Activated CD8-positive, alpha-beta memory T cell treated with anti-CD3 and anti-CD28 coated beads for 1 hour (primary cell): ENCODE results near the gene WDR44.
"Not testable (repeated sequence)": the region's sequence is repeated elsewhere in the genome, so short reads cannot be mapped to it uniquely, and the experiment has no call there.

ENCODE experiments used
- DNase-seq, 2 donors: peaks; one replicate each; pipeline ENCODE4 v3.0.0-alpha.2; 2020; ENCODE audit warnings: low read depth in 1 of 2; ENCODE audit errors: extremely low read depth in 1 of 2

The WDR44 gene, protein sequence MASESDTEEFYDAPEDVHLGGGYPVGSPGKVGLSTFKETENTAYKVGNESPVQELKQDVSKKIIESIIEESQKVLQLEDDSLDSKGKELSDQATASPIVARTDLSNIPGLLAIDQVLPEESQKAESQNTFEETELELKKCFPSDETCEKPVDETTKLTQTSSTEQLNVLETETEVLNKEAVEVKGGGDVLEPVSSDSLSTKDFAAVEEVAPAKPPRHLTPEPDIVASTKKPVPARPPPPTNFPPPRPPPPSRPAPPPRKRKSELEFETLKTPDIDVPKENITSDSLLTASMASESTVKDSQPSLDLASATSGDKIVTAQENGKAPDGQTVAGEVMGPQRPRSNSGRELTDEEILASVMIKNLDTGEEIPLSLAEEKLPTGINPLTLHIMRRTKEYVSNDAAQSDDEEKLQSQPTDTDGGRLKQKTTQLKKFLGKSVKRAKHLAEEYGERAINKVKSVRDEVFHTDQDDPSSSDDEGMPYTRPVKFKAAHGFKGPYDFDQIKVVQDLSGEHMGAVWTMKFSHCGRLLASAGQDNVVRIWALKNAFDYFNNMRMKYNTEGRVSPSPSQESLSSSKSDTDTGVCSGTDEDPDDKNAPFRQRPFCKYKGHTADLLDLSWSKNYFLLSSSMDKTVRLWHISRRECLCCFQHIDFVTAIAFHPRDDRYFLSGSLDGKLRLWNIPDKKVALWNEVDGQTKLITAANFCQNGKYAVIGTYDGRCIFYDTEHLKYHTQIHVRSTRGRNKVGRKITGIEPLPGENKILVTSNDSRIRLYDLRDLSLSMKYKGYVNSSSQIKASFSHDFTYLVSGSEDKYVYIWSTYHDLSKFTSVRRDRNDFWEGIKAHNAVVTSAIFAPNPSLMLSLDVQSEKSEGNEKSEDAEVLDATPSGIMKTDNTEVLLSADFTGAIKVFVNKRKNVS

DNA sequence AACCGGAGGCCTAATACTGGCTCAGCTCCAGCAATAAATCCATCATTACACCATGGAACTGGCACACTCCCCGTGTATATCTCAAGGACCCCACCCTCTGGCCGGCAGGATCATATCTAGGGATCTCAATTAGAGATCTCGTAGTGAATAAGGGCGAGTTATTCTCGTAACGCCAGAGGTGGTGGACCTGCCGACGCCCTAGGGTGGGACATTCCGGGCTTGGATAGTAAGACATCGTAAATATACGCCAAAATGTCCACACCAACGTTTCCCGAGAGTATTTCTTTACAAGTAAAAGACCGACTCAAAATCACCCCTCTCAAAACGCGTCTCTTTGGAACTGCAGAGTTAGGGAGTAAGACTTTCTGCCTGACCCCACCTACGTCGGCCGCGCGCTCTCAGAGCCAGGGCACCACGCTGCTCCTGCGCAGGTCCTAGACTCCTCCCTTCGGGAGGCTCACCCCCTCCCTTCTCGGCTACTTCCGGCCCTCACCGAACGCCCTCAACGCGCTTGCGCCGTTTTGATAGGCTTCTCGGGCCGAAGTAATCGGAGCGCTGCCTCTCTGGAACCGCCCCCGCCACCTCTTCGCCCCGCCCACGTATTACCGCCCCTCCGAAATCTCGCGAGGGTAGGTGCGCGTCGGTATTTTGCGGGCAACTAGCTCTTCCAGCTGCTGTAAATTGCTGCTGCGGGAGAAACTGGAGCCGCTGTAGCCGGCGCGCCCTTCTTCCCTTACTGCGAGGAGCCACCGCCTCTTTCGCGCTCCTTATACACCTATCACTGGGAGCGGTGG lies at the start of gene WDR44:
WDR44 (plus strand) TSS at position 643 of the 794 bp plus-strand sequence. CDS start 398 bp downstream, outside the sequence.
- peak; percentile 79 to 85 for DNase-seq

DNA sequence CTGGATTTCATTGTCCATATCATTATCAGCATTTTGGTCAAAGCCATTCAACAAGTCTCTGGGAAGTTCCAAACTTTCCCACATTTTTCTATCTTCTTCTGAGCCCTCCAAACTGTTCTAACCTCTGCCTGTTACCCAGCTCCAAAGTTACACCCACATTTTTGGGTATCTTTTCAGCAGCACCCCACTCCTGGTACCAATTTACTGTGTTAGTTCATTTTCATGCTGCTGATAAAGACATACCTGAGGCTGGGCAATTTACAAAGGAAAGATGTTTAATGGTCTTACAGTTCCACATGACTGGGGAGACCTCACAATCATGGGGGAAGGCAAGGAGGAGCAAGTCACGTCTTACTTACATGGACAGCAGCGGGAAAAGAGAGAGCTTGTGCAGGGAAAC lies 40.1 kb upstream of the WDR44 start:
- not testable (repeated sequence) for DNase-seq

DNA sequence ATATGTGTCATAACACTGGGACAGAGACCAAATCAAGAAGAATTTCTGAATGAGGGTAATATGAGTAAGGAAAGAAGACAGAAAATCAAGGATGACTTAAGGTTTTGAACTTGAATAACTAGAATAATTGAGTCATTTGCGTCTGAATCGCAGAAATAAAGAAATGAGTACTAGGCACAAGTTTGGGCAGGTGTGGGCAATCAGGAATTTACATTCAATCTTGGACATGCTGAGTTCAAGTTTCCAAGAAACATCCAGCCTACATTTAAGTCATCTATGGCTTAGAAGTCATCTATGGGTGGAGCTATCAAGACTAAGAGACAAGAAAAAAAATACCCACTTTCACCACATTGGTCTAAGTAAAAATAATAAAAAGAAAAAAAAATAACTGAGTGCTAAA lies 30.4 kb upstream of the WDR44 start:
- DNase-seq = no peak

DNA sequence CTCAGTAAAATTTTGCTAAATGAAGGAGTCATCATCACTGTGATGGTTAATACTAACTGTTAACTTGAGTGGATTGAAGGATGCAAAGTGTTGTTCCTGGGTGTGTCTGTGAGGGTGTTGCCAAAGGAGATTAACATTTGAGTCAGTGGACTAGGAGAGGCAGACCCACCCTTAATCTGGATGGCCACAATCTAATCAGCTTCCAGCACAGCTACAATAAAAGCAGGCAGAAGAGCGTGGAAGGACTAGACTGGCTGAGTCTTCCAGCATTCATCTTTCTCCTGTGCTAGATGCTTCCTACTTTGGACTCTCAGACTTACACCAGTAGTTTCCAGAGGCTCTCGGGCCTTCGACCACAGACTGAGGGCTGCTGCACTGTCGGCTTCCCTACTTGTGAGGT lies 21.3 kb upstream of the WDR44 start:
- DNase-seq = no peak

DNA sequence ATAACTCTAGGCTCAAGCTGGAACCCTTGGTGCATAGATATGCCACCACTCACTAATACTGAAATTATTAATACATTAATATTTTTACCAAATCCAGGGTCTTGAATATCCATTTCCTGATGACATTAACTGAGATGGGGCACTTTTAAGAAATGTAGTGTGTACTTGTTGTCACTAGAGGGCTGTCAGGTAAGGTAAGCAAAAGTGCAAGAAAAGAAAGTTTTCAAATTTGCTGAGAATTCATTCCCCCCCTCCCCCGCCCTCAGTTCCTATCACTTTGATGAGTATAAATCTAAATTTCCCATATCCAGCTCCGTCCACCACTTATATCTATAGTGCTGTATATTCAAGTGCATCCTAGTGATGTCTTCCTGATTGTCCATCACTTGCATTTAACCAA lies 20.5 kb upstream of the WDR44 start:
- no peak for DNase-seq

DNA sequence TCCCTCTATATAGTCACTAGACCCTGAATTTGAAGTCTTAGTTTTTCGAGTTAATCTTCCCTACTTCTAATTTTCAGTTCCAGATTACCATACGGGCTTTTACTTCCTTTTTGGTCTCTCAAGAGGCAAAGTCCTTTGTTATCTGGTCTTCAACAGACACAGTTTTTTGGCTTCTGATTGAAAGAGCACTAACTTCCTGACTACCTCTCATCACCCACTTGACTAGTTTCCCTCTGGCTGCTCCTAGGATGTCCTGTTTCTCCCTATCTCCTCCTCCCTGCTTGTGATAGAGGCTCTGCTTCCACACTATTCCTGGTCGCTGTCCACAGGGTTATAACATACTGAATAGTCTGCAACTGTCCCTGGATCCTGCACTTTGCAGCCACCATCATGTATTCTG lies 16.7 kb upstream of the WDR44 start:
- no peak for DNase-seq

DNA sequence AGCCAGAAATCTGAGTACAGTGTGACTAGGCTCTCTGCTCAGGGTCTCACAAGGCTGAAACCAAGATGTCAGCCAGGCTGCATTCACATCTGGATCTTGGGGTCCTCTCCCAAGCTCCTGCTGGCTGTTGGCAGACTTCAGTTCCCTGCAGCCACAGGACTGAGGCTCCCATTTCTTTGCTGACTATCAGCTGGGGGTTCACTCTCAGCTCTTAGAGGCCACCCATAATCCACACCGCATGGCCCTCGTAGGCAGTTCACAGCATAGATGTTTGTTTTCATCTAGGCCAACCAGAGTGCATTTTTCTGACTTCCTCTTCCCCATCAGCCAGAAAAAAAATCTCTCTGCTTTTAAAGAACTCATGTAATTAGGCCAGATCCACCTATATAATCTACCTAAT lies 8.2 kb upstream of the WDR44 start:
- no peak for DNase-seq

DNA sequence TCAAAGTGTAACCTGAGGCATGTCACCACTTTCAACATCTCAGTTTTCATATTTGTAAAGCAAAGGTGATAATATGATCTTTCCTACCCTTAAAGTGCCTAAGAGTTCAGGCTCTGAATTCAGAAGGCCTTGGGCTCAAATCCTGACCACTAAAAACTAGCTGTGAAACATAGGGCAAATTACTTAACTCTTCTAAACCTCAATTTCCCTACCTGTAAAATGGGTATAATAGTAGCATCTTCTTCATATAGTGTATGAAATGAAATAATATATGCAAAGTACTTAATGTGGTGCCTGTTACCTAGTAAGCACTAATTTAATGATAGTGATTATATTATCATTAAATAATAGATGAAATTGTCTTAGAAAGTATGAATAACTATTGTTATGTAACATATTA lies 7.0 kb upstream of the WDR44 start:
- no peak for DNase-seq

DNA sequence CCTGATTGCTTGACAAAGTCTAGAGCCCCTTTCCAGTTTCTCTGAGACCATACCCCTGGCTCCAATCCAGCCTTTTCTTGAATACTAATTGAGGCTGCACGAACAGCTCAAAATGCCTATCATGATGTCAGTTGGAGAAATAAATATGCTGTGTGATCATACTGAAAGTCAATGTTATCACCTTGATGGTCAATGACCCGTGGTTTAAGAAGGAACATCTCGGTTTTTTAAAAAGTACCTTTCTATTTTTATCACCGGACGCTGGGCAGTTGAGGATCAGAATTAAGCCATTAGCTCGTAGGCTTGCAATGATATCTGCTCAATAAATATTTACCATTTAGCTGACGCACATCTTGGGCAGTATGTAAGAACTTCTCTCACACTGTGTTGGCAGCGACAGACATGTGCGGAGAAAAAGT lies 852 bp upstream of the WDR44 start:
- DNase-seq = no peak

DNA sequence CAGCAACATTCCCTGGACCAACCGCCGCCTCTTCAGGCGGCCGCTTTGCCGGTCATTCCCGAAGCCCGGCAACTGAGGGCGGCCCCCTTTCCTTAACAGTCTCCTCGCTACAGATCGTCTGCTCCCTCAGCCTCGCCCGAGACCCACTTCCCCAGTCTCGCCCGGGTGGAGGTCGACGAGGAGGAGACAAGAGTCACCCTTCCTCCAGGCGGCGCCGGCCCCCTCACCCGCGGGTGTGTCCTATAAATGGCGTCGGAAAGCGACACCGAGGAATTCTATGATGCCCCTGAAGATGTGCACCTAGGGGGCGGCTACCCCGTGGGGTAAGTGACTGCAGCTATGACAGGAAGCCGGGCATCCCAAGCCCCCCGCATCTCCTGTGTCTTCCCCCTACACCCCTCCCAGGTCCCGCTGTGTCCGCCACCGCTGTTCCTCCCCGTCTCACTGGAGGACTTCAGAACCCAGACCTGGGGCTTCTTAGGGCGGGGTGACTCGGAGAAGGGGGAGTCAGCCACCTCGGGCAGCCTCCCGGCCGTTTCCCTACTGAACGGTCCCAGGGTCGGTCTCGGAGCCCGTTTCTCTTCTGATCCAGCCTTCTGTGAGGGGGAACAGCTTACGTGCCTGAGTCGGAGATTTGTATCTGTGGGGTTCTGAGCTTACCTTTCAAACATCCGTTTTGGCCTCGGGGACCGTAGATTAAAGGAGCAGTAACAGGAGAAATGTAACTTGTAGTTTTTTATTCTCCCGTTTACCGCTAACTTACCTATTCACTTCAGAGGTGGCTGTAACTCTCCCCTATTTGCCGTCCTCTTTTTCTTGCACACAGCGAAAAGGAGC lies 570 bp downstream of the WDR44 start:
- peak in 1 of 2 donors; percentile 33 for DNase-seq

DNA sequence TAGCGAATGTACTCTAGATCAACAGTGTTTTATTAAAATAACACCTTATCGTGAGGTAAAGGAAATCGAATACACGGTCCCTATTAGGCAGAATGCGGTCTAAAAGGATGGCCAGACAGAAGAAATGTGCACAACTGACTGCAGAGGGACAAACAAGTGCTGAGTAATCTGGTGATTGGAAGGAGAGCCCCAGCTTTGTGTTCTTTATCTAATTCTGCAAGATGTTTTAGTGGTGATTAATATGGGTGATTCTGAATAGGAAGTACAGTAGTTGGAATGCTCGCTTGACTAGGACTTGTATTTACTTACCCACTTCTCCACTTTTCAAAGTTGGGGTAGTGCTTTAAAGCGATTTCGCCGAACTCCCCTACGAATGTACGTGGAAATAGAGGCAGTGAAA lies 1.2 kb downstream of the WDR44 start:
- no peak for DNase-seq

DNA sequence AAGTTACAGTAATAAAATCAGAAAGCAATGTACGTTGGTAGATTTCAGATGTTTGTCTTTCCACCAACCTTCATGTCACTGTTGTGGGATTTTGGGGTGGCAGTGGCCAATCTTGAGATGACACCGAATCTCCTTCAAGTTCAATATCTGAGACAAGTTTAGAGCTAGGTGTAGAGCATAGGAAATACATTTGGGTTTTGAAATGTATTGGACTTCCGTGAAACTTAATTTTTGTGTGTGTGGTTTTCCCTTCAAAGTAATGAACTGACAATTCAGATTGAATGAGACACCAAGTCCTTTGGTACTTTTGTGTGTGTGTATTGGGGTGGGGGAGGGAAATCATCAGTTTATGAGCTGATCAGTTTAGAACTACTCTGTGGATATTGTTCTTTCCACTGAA lies 1.8 kb downstream of the WDR44 start:
- no peak for DNase-seq

DNA sequence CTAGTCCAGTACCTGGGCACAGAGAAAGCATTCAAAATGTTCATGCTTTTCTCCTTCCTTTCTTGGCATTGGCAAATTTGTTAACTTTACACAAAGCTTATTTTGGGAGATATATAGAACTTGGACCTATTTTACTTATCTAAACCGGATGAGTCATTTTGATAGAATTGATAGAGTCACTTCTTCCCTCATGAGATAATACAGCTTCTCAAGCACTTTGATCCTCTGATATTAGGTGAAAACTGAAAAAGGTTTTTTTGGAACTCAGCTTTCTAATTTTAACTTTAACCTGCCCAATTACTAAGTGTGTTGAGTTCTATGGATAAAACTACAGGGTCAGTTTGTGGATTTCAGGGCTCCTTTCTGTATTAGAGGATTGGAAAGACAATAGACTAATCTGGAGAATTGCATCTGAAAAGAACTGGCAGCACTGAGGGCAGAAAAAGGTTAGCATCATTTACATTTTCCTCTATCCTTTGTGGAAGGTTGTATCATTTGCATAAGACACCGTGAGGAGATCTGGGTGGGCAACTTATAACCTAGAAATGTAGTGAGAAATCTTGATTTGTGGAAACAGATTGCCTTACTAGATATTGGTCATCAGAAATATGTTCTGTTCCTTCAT lies 2.4 kb downstream of the WDR44 start:
- DNase-seq = no peak

DNA sequence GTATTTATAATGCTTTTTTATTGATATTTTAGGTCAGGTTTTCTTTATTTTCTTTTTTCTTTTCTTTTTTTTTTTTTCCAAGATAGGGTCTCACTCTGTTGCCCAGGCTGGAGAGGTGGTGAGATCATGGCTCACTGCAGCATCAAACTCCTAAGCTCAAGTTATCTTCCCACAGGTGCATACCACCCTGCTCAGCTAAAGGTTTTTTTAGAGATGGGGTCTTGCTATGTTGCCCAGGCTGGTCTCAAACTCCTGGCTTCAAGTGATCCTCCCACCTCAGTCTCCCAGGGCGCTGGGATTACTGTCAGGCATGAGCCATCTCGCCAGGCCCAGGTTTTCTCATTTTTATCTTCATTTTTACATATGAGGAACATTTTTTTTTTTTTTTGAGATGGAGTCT lies 3.3 kb downstream of the WDR44 start:
- no peak for DNase-seq

DNA sequence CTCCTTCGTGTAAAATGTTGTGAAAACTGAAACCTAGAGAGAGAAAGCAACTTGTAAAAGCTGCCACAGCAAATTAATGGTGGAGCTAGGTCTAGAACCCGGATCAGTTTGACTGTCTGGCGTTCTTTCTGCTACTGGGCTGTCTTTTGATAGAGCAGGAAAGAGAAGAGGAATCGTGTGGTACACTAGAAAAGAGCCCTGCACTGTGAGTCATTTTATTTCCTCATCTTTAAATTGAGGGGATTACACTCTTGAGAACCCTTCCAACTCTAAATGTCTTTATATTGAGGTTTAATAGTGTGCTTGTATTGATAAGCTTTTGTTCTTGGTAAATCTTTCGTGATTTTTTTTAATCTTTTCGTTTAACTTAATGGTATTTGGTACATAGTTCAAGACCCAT lies 4.3 kb downstream of the WDR44 start:
- DNase-seq = no peak

DNA sequence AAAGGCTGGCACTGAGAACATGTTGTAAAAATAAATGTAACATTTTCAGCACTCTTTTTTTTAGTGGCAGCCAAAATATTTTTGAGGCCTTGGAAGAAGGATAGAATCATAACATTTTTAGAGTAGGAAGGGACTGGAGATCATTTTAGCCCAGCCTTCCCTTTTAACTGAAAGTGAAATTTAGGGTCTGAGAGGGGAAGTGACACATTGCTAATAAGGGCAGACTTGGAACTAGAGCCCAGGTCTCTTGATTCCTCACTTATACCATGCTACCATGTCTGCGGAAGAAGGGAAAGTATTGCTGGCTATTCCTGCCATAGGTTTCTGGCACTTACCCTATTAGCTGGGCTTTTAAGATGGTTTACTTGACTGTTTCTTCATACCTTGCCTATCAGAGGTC lies 4.8 kb downstream of the WDR44 start:
- no peak for DNase-seq

DNA sequence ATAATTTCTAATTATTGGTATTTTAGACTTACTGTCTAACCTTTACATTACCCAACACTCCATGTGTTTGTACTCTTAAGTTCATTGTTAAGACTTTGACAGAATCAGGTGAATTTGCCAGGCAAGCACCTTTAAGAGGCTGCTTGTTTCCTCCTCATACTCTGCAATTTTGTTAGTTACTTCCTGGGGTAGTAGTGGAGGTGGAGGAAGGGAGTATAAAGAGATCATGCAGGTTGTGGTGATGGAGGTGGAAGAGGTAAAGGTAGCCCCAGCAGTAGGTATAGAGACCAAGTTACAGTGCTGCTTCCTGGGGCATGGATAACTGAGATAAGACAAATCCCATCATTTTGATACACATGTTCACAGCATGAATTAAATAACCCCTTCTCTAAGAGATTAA lies 6.7 kb downstream of the WDR44 start:
- DNase-seq = no peak

DNA sequence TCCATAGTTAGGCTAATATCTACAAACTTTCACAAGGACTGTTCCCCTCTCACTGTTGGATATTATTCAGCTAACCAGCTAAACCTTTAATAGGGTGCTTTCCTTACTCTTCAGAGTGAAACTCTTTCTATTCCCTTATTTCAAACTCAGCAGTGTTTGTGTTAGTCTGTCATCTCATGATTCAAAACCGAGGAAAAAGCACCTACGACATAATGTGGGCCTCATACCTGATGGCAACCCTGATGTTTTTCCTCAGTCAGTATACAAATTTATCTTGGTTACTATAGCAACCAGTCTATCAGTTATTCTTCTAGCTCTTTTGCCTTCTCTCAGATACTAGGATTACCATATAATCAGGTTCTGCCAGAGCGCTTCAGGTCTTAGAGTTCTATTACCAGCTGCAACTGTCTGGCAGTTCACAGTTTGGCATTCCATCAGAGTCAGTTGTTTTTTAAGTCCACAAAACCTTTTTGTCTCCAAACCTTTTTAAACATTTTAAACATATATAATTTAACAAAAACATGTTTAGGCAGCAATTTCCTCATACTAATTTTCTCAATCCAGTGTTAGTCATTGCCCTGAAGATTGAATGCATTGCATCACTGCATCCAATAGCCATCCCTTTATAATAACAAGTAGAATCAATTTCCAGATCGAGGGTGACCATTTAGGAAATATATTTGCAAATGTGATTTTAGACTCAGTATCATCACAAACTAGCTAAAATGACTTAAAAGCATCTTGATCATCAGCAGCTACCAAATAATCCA lies 7.4 kb downstream of the WDR44 start:
- DNase-seq = no peak
